H9 (cell line): ENCODE measurements around the gene DGKD. TPM values are rescaled to one million over a fixed set of nuclear protein-coding genes. Genes with fewer than 3 reads are reported as not detected.

ENCODE experiments used
- DNase-seq: peaks from one replicate; pipeline ENCODE4 v3.0.0-alpha.2; 2017
- H2AFZ ChIP-seq: one replicate; pipeline ENCODE4 v1.6.1; 2013; ENCODE audit warnings: mild to moderate bottlenecking, low read length, control low read depth, moderate library complexity
- H2AK5ac ChIP-seq: 2 replicates; pipeline ENCODE4 v1.6.1; 2013; ENCODE audit warnings: low read length, control low read depth, mixed read lengths; ENCODE audit not compliant: insufficient read length
- H2BK120ac ChIP-seq: one replicate; pipeline ENCODE4 v1.6.1; 2013; ENCODE audit warnings: low read depth, mild to moderate bottlenecking, low read length, control low read depth, inconsistent platforms; ENCODE audit not compliant: poor library complexity, severe bottlenecking
- H2BK12ac ChIP-seq: 2 replicates; pipeline ENCODE4 v1.6.1; 2013; ENCODE audit warnings: low read length, control low read depth, mixed read lengths, low read depth; ENCODE audit not compliant: insufficient read length
- H2BK15ac ChIP-seq: 2 replicates; pipeline ENCODE4 v1.6.1; 2013; ENCODE audit warnings: low read depth, low read length, control low read depth
- H2BK20ac ChIP-seq: one replicate; pipeline ENCODE4 v1.6.1; 2013; ENCODE audit warnings: low read depth, mild to moderate bottlenecking, low read length, control low read depth, inconsistent platforms; ENCODE audit not compliant: poor library complexity, severe bottlenecking
- H2BK5ac ChIP-seq: 2 replicates; pipeline ENCODE4 v1.6.1; 2013; ENCODE audit warnings: low read length, control low read depth, mixed read lengths; ENCODE audit not compliant: insufficient read length
- H3K14ac ChIP-seq: 2 replicates; pipeline ENCODE4 v1.6.1; 2013; ENCODE audit warnings: low read length, control low read depth; ENCODE audit not compliant: insufficient read depth
- H3K18ac ChIP-seq: 2 replicates; pipeline ENCODE4 v1.6.1; 2013; ENCODE audit warnings: low read depth, mild to moderate bottlenecking, mixed read lengths, low read length, control low read depth; ENCODE audit not compliant: insufficient read length
- H3K23ac ChIP-seq: 2 replicates; pipeline ENCODE4 v1.6.1; 2013; ENCODE audit warnings: low read length, control low read depth, mixed read lengths, low read depth; ENCODE audit not compliant: insufficient read length
- H3K23me2 ChIP-seq: 2 replicates; pipeline ENCODE4 v1.6.1; 2013; ENCODE audit warnings: low read depth, mild to moderate bottlenecking, mixed read lengths, low read length, control low read depth; ENCODE audit not compliant: insufficient read length, poor library complexity, severe bottlenecking
- H3K27ac ChIP-seq: 2 replicates; pipeline ENCODE4 v1.5.1; 2013; ENCODE audit warnings: low read length, control low read depth, mixed read lengths, low read depth; ENCODE audit not compliant: insufficient read length
- H3K27me3 ChIP-seq: 2 replicates; pipeline ENCODE4 v1.6.1; 2013; ENCODE audit warnings: low read length, control low read depth, inconsistent platforms; ENCODE audit not compliant: insufficient read depth
- H3K4ac ChIP-seq: 2 replicates; pipeline ENCODE4 v1.6.1; 2013; ENCODE audit warnings: low read depth, mild to moderate bottlenecking, control low read depth, inconsistent platforms, low read length, moderate library complexity
- H3K4me1 ChIP-seq: 2 replicates; pipeline ENCODE4 v1.6.1; 2013; ENCODE audit warnings: low read length, control low read depth, inconsistent platforms; ENCODE audit not compliant: insufficient read depth
- H3K4me2 ChIP-seq: 2 replicates; pipeline ENCODE4 v1.6.1; 2013; ENCODE audit warnings: low read length, control low read depth, mixed read lengths; ENCODE audit not compliant: insufficient read length, insufficient read depth
- H3K56ac ChIP-seq: 2 replicates; pipeline ENCODE4 v1.6.1; 2013; ENCODE audit warnings: low read depth, mild to moderate bottlenecking, mixed read lengths, low read length, control low read depth; ENCODE audit not compliant: insufficient read length
- H3K79me1 ChIP-seq: 2 replicates; pipeline ENCODE4 v1.6.1; 2013; ENCODE audit warnings: low read depth, mild to moderate bottlenecking, moderate library complexity, low read length, control low read depth, inconsistent platforms; ENCODE audit not compliant: insufficient read depth, poor library complexity, severe bottlenecking
- H3K79me2 ChIP-seq: 2 replicates; pipeline ENCODE4 v1.6.1; 2013; ENCODE audit warnings: low read length, control low read depth, inconsistent platforms; ENCODE audit not compliant: insufficient read depth
- H3K9ac ChIP-seq: 2 replicates; pipeline ENCODE4 v1.6.1; 2013; ENCODE audit warnings: low read length, control low read depth, mixed read lengths; ENCODE audit not compliant: insufficient read length; ENCODE audit errors: extremely low read depth
- H3K9me3 ChIP-seq: one replicate; pipeline ENCODE4 v1.6.1; 2013; ENCODE audit warnings: low read depth, low read length, inconsistent platforms; ENCODE audit not compliant: control insufficient read depth
- H3T11ph ChIP-seq: one replicate; pipeline ENCODE4 v1.6.1; 2013; ENCODE audit warnings: mild to moderate bottlenecking, low read length, control low read depth, inconsistent platforms
- H4K20me1 ChIP-seq: one replicate; pipeline ENCODE4 v1.6.1; 2013; ENCODE audit not compliant: control insufficient read depth, insufficient read length, insufficient read depth
- H4K5ac ChIP-seq: 2 replicates; pipeline ENCODE4 v1.6.1; 2013; ENCODE audit warnings: low read depth, mild to moderate bottlenecking, mixed read lengths, low read length, control low read depth; ENCODE audit not compliant: insufficient read length
- H4K8ac ChIP-seq: replicated peaks from 2 replicates; pipeline ENCODE4 v1.6.1; 2013; ENCODE audit warnings: low read length, control low read depth, mixed read lengths, low read depth; ENCODE audit not compliant: insufficient read length
- H4K91ac ChIP-seq: 2 replicates; pipeline ENCODE4 v1.6.1; 2013; ENCODE audit warnings: low read depth, mild to moderate bottlenecking, moderate library complexity, mixed read lengths, low read length, control low read depth; ENCODE audit not compliant: insufficient read length
- H3K27ac Mint-ChIP-seq, 3 experiments: 2 replicates in 2 of 3; 3 replicates in 1 of 3; pipeline ENCODE4 v1.8.0; 2020 to 2021; ENCODE audit warnings: mixed read lengths in 3 of 3, mild to moderate bottlenecking in 1 of 3, moderate library complexity in 1 of 3
- H3K27me3 Mint-ChIP-seq: 2 replicates; pipeline ENCODE4 v1.8.0; 2021; ENCODE audit warnings: low read depth, mild to moderate bottlenecking, moderate library complexity, mixed read lengths
- H3K36me3 Mint-ChIP-seq, 3 experiments: 2 replicates in 2 of 3; 3 replicates in 1 of 3; pipeline ENCODE4 v1.8.0; 2020 to 2021; ENCODE audit warnings: low read depth in 3 of 3, mixed read lengths in 3 of 3; ENCODE audit not compliant: insufficient read depth in 1 of 3
- H3K4me1 Mint-ChIP-seq, 2 experiments: 2 replicates each; pipeline ENCODE4 v1.8.0; 2020; ENCODE audit warnings: mixed read lengths in 2 of 2
- H3K4me3 Mint-ChIP-seq, 2 experiments: 2 replicates in 1 of 2; 3 replicates in 1 of 2; pipeline ENCODE4 v1.8.0; 2020 to 2021; ENCODE audit warnings: mild to moderate bottlenecking in 2 of 2, mixed read lengths in 2 of 2, moderate library complexity in 1 of 2
- H3K9me3 Mint-ChIP-seq, 2 experiments: 2 replicates in 1 of 2; 3 replicates in 1 of 2; pipeline ENCODE4 v1.8.0; 2020; ENCODE audit warnings: mild to moderate bottlenecking in 2 of 2, mixed read lengths in 2 of 2, moderate library complexity in 1 of 2
- CTCF ChIP-seq: fragments of 200-600 bp; sonication (generic); conservative IDR thresholded peaks from 3 replicates; pipeline ENCODE4 v1.8.0; 2021; ENCODE audit warnings: antibody characterized with exemption, mild to moderate bottlenecking
- WGBS: extraction: QIAGEN DNeasy Blood & Tissue Kit; methylation state at CpG from one replicate; pipeline ENCODE4 v1.1.7; 2013; ENCODE audit warnings: missing lambda C conversion rate, low lambda C conversion rate, mixed read lengths; ENCODE audit not compliant: insufficient read length; ENCODE audit errors: extremely low coverage; 5-methylcytosine and 5-hydroxymethylcytosine counted together
- total RNA-seq: library from RNA; stranded (reverse); gene quantifications from 2 replicates; pipeline ENCODE4 v1.2.1, GENCODE V29; 2021

The DGKD gene
- total RNA-seq, 1 experiment from 2014 or later: 20.7 TPM

GRCh38 chr2:233428438-233428837 is 74.1 kb downstream of the DGKD start:
- no peak overlapping the region for H3K4me2 ChIP-seq
- DNase-seq: no peak

More at GRCh38 chr2:233428438-233428837, 74.1 kb downstream of the DGKD start:
- H3K27ac ChIP-seq: no peak overlapping the region
- Mint-ChIP-seq H3K9me3 (no peaks in the 10 kb centered on the region; a peak in 1 of 5 replicates), H3K27me3 (no peaks in the 10 kb centered on the region), H3K36me3 (peaks cover 0 to 5% (median 2%) of the 10 kb centered on the region in 3 experiments; a peak in 2 of 7 replicates), H3K4me3 (no peak overlapping the region), H3K4me1 (peaks cover 8 to 10% of the 10 kb centered on the region in 2 experiments), H3K27ac (no peak overlapping the region)
- no peak overlapping the region for H2BK5ac ChIP-seq
- H3K79me2 ChIP-seq: no peaks in the 10 kb centered on the region
- no peak overlapping the region for H4K8ac ChIP-seq
- no peak overlapping the region for H3K18ac ChIP-seq
- no peak overlapping the region for H2BK12ac ChIP-seq
- no peak overlapping the region for H3K14ac ChIP-seq
- no peak overlapping the region for H3K9ac ChIP-seq
- no peaks in the 10 kb centered on the region for H4K20me1 ChIP-seq
- TF ChIP-seq CTCF: no peak
- H3K56ac ChIP-seq: no peak overlapping the region
- no CpG with 5 or more reads among the region's 7 CpGs for WGBS
- H3K9me3 ChIP-seq: no peaks in the 10 kb centered on the region
- no peak overlapping the region for H2BK15ac ChIP-seq
- H3K4me1 ChIP-seq: no peaks in the 10 kb centered on the region
- H2BK20ac ChIP-seq: no peak overlapping the region
- H3K23me2 ChIP-seq: no peaks in the 10 kb centered on the region
- H3K4ac ChIP-seq: no peak overlapping the region
- no peak overlapping the region for H4K91ac ChIP-seq
- no peak overlapping the region for H3K23ac ChIP-seq
- H4K5ac ChIP-seq: no peak overlapping the region
- H2BK120ac ChIP-seq: no peak overlapping the region
- H2AFZ ChIP-seq: no peak overlapping the region
- H2AK5ac ChIP-seq: no peak overlapping the region
- no peaks in the 10 kb centered on the region for H3K79me1 ChIP-seq
- no peak overlapping the region for H3T11ph ChIP-seq
- no peaks in the 10 kb centered on the region for H3K27me3 ChIP-seq
